ENCODE data around the gene SF3B4.
"Not testable (repeated sequence)": the region's sequence is repeated elsewhere in the genome, so short reads cannot be mapped to it uniquely, and the experiment has no call there.

Gene SF3B4

DNA sequence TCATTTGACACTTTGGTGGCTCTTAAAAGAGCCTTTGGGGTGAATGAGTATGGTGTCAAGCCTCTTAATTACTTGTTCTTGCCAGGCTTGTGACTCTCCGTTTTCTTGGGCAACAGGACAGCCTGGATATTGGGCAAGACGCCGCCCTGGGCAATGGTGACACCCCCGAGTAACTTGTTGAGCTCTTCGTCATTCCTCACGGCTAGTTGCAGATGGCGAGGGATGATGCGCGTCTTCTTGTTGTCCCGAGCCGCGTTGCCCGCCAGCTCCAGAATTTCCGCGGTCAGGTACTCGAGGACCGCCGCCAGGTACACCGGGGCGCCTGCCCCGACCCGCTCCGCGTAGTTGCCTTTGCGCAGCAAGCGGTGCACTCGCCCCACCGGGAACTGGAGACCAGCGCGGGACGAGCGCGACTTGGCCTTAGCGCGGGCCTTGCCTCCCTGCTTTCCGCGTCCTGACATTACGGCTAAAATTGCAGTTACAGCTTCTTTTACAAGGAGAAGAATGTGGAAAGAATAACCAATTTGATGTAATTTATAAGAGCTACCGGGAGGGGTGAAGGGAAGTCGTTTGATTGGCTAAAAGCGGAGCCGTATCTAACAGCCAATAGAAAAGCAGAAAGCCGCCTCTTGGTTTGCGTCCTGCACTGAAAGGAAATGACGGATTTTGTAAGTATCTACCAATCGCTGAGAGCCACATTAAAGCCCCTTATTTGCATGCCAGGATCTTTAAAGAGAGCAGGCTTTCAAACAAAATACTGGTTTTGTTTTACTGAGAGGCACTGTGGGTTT, 40.0 kb downstream of the SF3B4 start:
- DNase-seq (ENCODE audit: low read depth): peak; percentile 69

DNA sequence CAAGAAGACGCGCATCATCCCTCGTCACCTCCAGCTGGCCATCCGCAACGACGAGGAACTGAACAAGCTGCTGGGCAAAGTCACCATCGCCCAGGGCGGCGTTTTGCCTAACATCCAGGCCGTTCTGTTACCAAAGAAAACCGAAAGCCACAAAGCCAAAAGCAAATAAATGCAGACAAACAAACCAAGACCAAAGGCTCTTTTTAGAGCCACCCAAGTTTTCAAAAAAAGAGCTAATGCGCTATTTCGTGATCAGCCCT, 40.5 kb downstream of the SF3B4 start:
- DNase-seq (ENCODE audit: low read depth): not testable (repeated sequence)

DNA sequence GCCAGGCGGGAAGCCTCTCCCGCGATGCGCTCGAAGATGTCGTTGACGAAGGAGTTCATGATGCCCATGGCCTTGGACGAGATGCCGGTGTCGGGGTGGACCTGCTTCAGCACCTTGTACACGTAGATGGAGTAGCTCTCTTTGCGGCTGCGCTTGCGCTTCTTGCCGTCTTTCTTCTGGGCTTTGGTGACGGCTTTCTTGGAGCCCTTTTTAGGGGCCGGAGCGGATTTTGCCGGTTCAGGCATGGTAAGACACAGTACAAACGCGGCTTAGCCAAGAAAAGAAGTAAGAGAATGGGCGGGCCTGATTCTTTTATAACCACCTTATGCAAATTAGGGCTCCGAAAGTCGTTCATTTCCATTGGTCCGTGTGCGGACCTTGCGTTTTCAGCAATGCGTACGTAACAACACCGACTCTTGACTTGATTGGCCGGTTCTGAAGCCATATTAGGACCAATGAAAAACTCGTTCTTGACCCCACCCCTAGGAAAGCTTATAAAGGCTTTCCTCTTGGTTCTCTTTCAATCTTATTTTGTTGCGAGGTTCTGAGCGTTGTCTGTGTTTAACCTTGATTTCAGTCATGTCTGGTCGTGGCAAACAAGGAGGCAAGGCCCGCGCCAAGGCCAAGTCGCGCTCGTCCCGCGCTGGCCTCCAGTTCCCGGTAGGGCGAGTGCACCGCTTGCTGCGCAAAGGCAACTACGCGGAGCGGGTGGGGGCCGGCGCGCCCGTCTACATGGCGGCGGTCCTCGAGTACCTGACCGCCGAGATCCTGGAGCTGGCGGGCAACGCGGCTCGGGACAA, 41.0 kb downstream of the SF3B4 start:
- DNase-seq (ENCODE audit: low read depth): peak; percentile 86

DNA sequence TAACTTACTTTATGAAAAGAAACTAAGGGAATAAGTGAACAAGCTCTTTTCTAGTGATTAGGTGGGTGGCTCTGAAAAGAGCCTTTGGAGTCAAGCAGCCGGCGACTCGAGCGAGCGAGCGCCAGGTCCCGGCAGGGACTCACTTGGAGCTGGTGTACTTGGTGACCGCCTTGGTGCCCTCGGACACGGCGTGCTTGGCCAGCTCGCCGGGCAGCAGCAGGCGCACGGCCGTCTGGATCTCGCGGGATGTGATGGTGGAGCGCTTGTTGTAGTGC, 41.5 kb downstream of the SF3B4 start:
- DNase-seq (ENCODE audit: low read depth): not testable (repeated sequence)

DNA sequence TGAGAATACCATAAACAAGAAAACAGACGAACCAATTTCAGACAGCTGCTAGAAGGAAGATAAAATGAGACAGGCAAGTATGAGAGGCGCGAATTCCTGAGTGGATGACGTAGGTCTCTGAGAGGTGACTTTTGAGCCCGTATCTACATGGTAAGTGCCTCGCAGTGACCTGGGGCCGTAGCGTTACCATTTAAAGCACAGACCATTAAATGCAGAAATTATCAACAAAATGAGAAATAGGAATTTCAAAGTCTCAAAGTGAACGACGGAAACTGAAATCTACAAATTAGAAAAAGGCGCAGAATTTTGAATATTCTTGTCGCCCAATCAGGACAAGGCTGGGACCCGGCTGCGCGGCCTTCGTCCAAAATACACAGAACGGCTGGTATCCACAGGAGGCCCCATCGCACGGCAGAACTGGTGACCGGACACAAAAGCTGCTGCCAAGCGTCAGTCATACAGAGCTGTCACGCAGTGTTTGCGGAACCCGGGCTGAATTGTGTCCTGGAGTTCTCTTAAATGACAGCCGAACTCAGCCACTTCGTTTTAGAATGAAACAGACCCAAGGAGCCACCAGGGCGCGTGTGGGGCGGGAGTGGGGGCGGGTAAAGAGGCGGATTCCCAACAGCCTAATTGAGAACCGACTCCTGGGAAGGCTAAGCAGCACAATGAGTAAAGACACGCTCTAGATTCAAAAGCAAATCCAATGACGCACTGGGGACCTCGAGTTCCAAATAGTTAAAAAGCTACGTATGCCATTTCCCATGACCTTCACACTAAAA, 42.1 kb downstream of the SF3B4 start:
- peak; percentile 46 for DNase-seq (ENCODE audit: low read depth)

DNA sequence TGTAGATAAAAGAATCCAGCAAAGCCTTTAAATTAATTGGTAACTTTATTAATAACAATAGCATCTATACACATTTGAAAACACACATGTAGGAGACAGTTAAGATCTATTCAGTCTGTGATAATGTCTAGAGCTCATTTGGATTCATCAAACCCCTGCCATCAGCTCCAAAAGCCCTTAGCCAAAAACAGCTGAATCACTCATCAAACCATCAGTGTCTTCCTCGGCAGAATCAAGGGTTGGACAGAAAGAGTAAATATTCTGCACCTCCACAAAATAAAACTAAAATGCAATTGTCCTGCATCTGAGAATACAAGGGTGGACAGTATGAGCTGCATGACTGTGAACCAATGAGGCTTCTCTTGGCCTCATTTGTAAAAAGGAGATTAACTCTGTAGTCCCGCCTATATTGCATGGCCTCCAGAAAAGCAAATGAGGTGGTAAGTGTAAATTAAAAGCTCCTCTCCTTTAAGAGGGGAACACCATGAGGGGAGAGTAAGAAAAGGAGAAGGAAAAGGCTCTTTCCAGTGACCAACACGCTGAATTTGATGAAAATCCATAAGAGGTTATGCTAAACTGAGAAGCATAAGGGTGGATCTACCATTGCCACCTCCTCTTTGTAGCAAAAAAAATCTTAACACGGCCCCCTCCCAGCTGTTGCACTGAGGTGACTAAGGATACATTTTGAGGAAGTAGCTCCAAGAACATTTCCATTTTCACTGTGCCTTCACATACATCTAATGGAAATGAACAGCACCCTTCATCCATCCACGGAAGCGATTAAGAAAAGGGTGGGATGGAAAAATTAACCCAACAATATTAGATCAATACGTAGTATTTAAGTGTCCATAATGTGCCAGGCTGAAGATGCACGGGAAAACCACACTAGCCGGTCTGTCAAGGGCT, 42.9 kb downstream of the SF3B4 start:
- DNase-seq (ENCODE audit: low read depth): no peak

DNA sequence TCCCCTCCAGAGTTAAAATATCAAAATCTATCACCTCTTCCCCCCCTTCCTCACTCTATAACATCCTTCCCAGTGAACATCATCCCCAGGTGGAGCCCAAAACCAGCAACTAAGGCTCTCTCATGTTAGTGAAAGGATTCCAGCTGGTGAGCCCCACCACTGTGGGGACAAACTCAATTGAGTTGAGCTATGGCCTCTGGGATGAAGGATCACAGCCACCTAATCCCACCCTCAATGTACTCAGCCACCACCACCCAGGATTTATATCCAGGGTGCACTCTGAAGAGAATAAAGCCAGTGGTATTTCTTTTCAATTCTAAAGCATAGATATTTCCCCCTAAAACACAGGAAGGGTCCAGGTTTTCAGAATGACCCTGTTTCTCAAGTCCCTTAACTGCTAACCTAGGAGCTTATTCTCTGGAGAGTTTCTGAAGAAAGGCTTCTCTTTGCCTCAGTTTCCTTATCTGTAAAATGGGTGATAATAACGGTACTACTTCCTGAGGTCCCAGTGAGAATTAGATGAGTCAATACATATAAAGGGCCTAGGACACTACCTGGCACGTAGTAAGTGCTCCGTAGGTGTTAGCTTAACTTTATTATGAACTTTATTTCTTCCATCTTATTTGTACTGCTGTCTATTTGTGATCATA, 43.9 kb downstream of the SF3B4 start:
- no peak for DNase-seq (ENCODE audit: low read depth)

DNA sequence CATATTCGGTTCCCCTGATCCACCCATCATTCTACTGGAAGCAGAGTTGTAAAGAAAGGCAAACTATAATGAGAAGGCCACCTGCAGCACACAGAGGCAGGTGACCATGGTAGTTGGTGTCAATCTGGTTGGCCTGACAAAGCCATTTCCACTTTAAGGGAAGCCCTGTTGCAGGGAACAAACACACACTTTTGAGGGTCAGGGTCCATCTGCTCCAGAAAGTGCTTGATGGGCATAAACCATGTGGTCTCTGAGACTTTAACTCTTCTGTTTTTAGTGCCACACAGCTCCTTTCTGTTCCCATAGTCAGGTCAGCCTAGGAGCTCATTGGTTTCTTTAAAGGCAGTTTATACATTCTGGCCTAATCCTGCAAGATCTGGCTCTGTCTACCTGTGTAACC, 45.7 kb downstream of the SF3B4 start:
- no peak for DNase-seq (ENCODE audit: low read depth)

DNA sequence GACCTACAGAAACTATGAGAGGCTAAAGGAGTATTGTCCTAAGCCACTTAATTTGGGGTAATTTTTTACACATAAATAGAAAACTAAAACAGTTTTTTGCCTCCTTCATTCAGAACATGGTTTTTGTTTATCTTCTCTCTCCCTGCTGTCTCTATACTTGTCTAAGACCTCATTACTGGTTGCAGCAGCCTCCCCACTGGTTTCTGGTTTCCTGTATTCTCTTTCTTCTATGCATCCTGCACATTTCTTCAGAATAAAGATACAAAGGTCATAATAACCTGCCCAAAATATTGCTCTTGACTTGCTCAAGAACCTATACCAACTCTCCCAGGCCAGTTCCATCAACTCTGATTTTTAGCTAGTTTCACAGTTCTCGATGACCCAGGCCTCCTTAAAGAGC, 48.0 kb downstream of the SF3B4 start:
- no peak for DNase-seq (ENCODE audit: low read depth)

DNA sequence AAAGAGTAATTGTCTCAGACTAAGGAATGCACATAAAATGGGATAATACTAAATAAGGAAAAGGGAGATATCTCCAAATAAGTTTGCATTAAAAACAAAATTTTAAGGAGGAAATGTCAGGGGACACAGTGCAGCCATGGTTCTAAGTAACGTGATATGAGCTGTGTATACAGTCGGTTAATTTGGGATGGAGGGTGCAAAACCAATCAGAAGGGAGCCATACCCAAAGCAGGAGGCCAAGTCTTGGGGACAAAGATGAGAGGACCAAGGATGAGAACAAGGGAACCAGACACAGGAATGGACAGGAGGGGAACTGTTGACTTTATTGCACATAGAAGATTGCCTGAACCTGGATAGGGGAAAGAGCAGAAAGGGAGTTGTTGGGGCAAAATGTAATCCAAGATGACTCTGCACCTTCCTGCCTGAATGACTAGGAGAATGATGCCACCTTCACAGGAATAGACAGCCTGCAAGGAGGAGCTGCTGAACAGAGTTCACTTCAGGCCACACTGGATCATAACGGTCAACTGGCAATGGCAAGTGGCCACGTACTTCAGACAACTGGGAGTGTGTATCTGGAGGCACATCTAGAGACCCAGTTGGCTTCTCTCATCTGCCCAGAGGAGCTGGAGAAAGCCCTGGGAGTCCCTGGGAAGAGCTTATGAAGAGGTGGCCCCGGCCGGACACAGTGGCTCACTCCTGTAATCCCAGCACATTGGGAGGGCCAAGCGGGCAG, 50.2 kb downstream of the SF3B4 start:
- DNase-seq (ENCODE audit: low read depth): no peak
